HG02970 (cell line): ENCODE results near the gene MAJIN.

ENCODE experiments used
- ATAC-seq: cut with Tn5 transposase; IDR thresholded peaks from one replicate; pipeline ENCODE4 v1.9.1; 2021; ENCODE audit warnings: mild to moderate bottlenecking, moderate library complexity, moderate number of reproducible peaks; ENCODE audit not compliant: unreplicated experiment, low FRiP score

Gene MAJIN

GRCh38 chr11:64894812-64895452 is 77.0 kb downstream of the MAJIN start:
- no peak for ATAC-seq

- ATAC-seq = no peak
These were observed 77.7 kb downstream of the MAJIN start for GRCh38 chr11:64894070-64894811.

GRCh38 chr11:64893194-64894069 is 78.5 kb downstream of the MAJIN start:
- ATAC-seq = no peak

GRCh38 chr11:64892838-64893193 is 79.1 kb downstream of the MAJIN start:
- ATAC-seq = no peak

- no peak for ATAC-seq
These were observed 79.5 kb downstream of the MAJIN start for GRCh38 chr11:64892411-64892831.

- ATAC-seq = no peak
These were observed 80.0 kb downstream of the MAJIN start for GRCh38 chr11:64891880-64892279.

GRCh38 chr11:64891215-64891848 is 80.6 kb downstream of the MAJIN start:
- no peak for ATAC-seq

GRCh38 chr11:64890522-64890939 is 81.4 kb downstream of the MAJIN start:
- no peak for ATAC-seq

GRCh38 chr11:64888729-64889511 is 83.0 kb downstream of the MAJIN start:
- no peak for ATAC-seq

- ATAC-seq = no peak
These were observed 83.5 kb downstream of the MAJIN start for GRCh38 chr11:64888406-64888728.
